PC-3 (cell line): ENCODE results near the gene MAIP1.

Experiments
- CTCF ChIP-seq: fragments of 300-600 bp; sonication (generic); conservative IDR thresholded peaks from 2 replicates; pipeline ENCODE4 v1.5.1; 2017; ENCODE audit warnings: antibody characterized with exemption, low read depth, mild to moderate bottlenecking, low read length
- EZH2 ChIP-seq: fragments of 300-600 bp; sonication (generic); IDR thresholded peaks from one replicate; pipeline ENCODE4 v1.6.1; 2017; ENCODE audit warnings: antibody characterized with exemption, mild to moderate bottlenecking, low read length; ENCODE audit not compliant: unreplicated experiment
- EZH2phosphoT487 ChIP-seq: fragments of 300-600 bp; sonication (generic); IDR thresholded peaks from 2 replicates; pipeline ENCODE4 v1.6.1; 2018; ENCODE audit warnings: mild to moderate bottlenecking, antibody characterized with exemption, low read length, borderline replicate concordance

- TF ChIP-seq CTCF (no peak), EZH2 (no peak), EZH2phosphoT487 (no peak)
Observed at GRCh38 chr2:199911052-199911876, 44.1 kb upstream of the MAIP1 start, which contains the start of gene C2orf69.
